Heart right ventricle (tissue), 16 donors: ENCODE results near the gene GATAD2B. TPM values are rescaled to one million over a fixed set of nuclear protein-coding genes. Genes with fewer than 3 reads are reported as not detected.

Source experiments
- ATAC-seq, 8 donors: fragments of 200-7000 bp; cut with Tn5 transposase; one replicate each; pipeline ENCODE4 v1.9.1; 2020; ENCODE audit warnings: mild to moderate bottlenecking in 8 of 8, moderate library complexity in 8 of 8, moderate number of reproducible peaks in 1 of 8
- DNase-seq, 2 donors: peaks; one replicate each; pipeline ENCODE4 v3.0.0-alpha.2; 2020
- H3K27ac ChIP-seq, 10 donors: fragments of 200-600 bp; sonication (generic) in 2 of 10; one replicate each; pipeline versions ENCODE4 v1.5.0 to v1.8.0; 2020 to 2022; ENCODE audit warnings: mild to moderate bottlenecking in 3 of 10
- H3K27me3 ChIP-seq, 7 donors: fragments of 200-600 bp; one replicate each; pipeline ENCODE4 v1.8.0; 2021 to 2022; ENCODE audit warnings: mild to moderate bottlenecking in 2 of 7
- H3K36me3 ChIP-seq, 9 donors: fragments of 200-600 bp; sonication (generic) in 1 of 9; one replicate each; pipeline versions ENCODE4 v1.5.0 to v1.8.0; 2020 to 2022; ENCODE audit warnings: mild to moderate bottlenecking in 2 of 9
- H3K4me1 ChIP-seq, 9 donors: fragments of 200-600 bp; sonication (generic) in 1 of 9; one replicate each; pipeline versions ENCODE4 v1.5.0 to v1.8.0; 2020 to 2022; ENCODE audit warnings: mild to moderate bottlenecking in 4 of 9
- H3K4me3 ChIP-seq, 10 donors: fragments of 200-600 bp; sonication (generic) in 2 of 10; one replicate each; pipeline versions ENCODE4 v1.5.0 to v1.8.0; 2020 to 2022; ENCODE audit warnings: mild to moderate bottlenecking in 7 of 10, moderate library complexity in 2 of 10
- H3K9me3 ChIP-seq, 11 donors: fragments of 200-600 bp in 10 of 11; sonication (generic) in 2 of 11; one replicate each; pipeline versions ENCODE4 v1.5.0 to v1.8.0; 2013 to 2022; ENCODE audit warnings: mild to moderate bottlenecking in 2 of 11, control low read depth in 1 of 11, moderate library complexity in 1 of 11
- CTCF ChIP-seq, 9 donors: fragments of 200-600 bp; sonication (generic) in 2 of 9; IDR thresholded peaks; one replicate each; pipeline versions ENCODE4 v1.5.0 to v1.8.0; 2021 to 2022; ENCODE audit warnings: antibody characterized with exemption in 9 of 9, mild to moderate bottlenecking in 5 of 9, moderate library complexity in 1 of 9
- WGBS, 2 donors: extraction: QIAGEN DNeasy Blood & Tissue Kit; methylation state at CpG; one replicate each; pipeline ENCODE4 v1.1.7; 2013; ENCODE audit warnings: inconsistent platforms in 1 of 2; 5-methylcytosine and 5-hydroxymethylcytosine counted together
- intact Hi-C, 10 donors: fragments of 100-400 bp; cut with DNase I; formaldehyde crosslinking; loops; one replicate each; pipeline versions ENCODE4 v1.11.1 to v1.14.2; 2022
- polyA plus RNA-seq, 2 donors: library from polyadenylated mRNA; stranded (reverse); fragments of 200-250 nt; gene quantifications; one replicate each; pipeline ENCODE4 v1.2.3, GENCODE V29; 2013
- total RNA-seq, 10 donors: library from RNA; stranded (reverse); fragmentation: NEBNext Ultra II Directional in 3 of 10; extraction: Animal tissue kit (Norgen Biotek cat#: 25700) in 3 of 10; gene quantifications; one replicate each; pipeline versions ENCODE4 v1.2.1 to v1.2.4, GENCODE V29; 2021 to 2023
- donor health status: Arrhythmogenic right ventricular cardiomyopathy.
- donor health status: ischemic (EF 13 %, LVEDD 7.1; RV severe dilation, severe dysfunction).
- donor health status: healthy with polysubstance abuse.
- donor health status: DM: no; HTN: yes; CAD: no.
- donor health status: DM: no; HTN: no; CAD: no.
- donor health status: ischemic (EF 25% LVEDD 6.9; RV normal size, moderate dysfunction).
- donor health status: ischemic (EF 25% LVEDD 5.7; RV mildly dilated, moderate dysfunction).
- donor health status: healthy.
- donor health status: DM: yes; HTN: yes; CAD: no.
- donor health status: Ischemic cardiomyopathy.
- donor health status: ischemic (EF 35%, LVEDD 5.7; RV mildly dilated, moderate dysfunction).
- donor health status: nonischemic (EF 11% LVEDD 7.7; RV severe dilation, severe dysfunction).
- donor health status: DM: yes; HTN: yes; CAD: no.
- donor health status: PGD.
- donor health status: ischemic (EF 29% LVEDD 5.4; RV normal size, mild dysfunction).
- donor health status: nonischemic (EF 23%, LVEDD 6.1; RV moderate dilation, normal function).

GATAD2B gene
- total and polyA plus RNA-seq, 12 donors: 3.9 to 52.6 (median 41.9) TPM

- no peak overlapping the region for H3K4me3 ChIP-seq
- H3K9me3 ChIP-seq: no peaks in the 10 kb centered on the region
- H3K36me3 ChIP-seq: peaks cover 0 to 98% (median 58%) of the 10 kb centered on the region in 9 donors
- DNase-seq: peak in 1 of 2 donors; percentile 2
- no peaks in the 10 kb centered on the region for H3K27me3 ChIP-seq
- H3K4me1 ChIP-seq: peaks cover 0 to 18% (median 10%) of the 10 kb centered on the region in 9 donors
- H3K27ac ChIP-seq: no peak overlapping the region
- no peak for ATAC-seq
- no peak for TF ChIP-seq CTCF (IDR thresholded peaks at IDR 0.05)
- intact Hi-C loops: loop anchor here in 1 of 10 donors (10.0 kb wide), 1 partner anchor 124 kb away; no protein-coding TSS in a partner anchor
- 81 to 93% methylated on average over 3 of the region's 3 CpGs for WGBS, 2 donors
Measured at GRCh38 chr1:153938996-153939395, 16.2 kb upstream of the GATAD2B start.

- Histone ChIP-seq H3K27me3 (no peaks in the 10 kb centered on the region), H3K4me1 (peaks cover 0 to 2% (median 0%) of the 10 kb centered on the region in 9 donors), H3K36me3 (peaks cover 0 to 100% (median 73%) of the 10 kb centered on the region in 9 donors), H3K9me3 (no peaks in the 10 kb centered on the region), H3K4me3 (no peak overlapping the region), H3K27ac (no peak overlapping the region)
- DNase-seq (no peak), ATAC-seq (no peak)
- no peak for TF ChIP-seq CTCF (IDR thresholded peaks at IDR 0.05)
- 96 to 97% methylated on average over 10 of the region's 10 CpGs for WGBS, 2 donors
- intact Hi-C loops: loop anchor here in 1 of 10 donors (10.0 kb wide), 1 partner anchor 123 kb away; no protein-coding TSS in a partner anchor
Measured at GRCh38 chr1:153937331-153937730, 14.6 kb upstream of the GATAD2B start.

GRCh38 chr1:153936011-153936802, 13.4 kb upstream of the GATAD2B start:
- no peak for TF ChIP-seq CTCF (IDR thresholded peaks at IDR 0.05)
- intact Hi-C loops: loop anchor here in 1 of 10 donors (10.0 kb wide), 1 partner anchor 121 kb away; no protein-coding TSS in a partner anchor
- H3K27me3 ChIP-seq: no peaks in the 10 kb centered on the region
- no peak overlapping the region for H3K4me3 ChIP-seq
- 94 to 96% methylated on average over 12 of the region's 12 CpGs for WGBS, 2 donors
- DNase-seq (no peak), ATAC-seq (no peak)
- no peaks in the 10 kb centered on the region for H3K9me3 ChIP-seq
- peaks cover 0 to 100% (median 71%) of the 10 kb centered on the region in 9 donors for H3K36me3 ChIP-seq
- H3K4me1 ChIP-seq: no peaks in the 10 kb centered on the region
- no peak overlapping the region for H3K27ac ChIP-seq

GRCh38 chr1:153934746-153935145, 12.0 kb upstream of the GATAD2B start:
- no peak overlapping the region for H3K27ac ChIP-seq
- H3K4me1 ChIP-seq: no peaks in the 10 kb centered on the region
- ATAC-seq: no peak
- H3K9me3 ChIP-seq: no peaks in the 10 kb centered on the region
- H3K27me3 ChIP-seq: no peaks in the 10 kb centered on the region
- TF ChIP-seq CTCF (IDR thresholded peaks at IDR 0.05): no peak
- WGBS, 2 donors: 92 to 93% methylated on average over 9 of the region's 9 CpGs
- H3K4me3 ChIP-seq: no peak overlapping the region
- intact Hi-C loops: loop anchor here in 1 of 10 donors (10.0 kb wide), 1 partner anchor 120 kb away; no protein-coding TSS in a partner anchor
- H3K36me3 ChIP-seq: peaks cover 0 to 100% (median 75%) of the 10 kb centered on the region in 9 donors
- DNase-seq: no peak
